Measurements from ENCODE around the gene ERN2.

GRCh38 chr16:23700509-23700908 lies 12.5 kb downstream of the ERN2 start:
- TF ChIP-seq USF2 (IDR thresholded peaks at IDR 0.05; ENCODE audit: low read depth, low read length) (no peak), POLR2A (IDR thresholded peaks at IDR 0.05; ENCODE audit: low read depth, low read length) (no peak), CTCF (conservative IDR thresholded peaks at IDR 0.05; ENCODE audit: low read depth, low read length) (no peak), BHLHE40 (IDR thresholded peaks at IDR 0.05; ENCODE audit: low read depth, low read length) (no peak), RFX5 (IDR thresholded peaks at IDR 0.05; ENCODE audit: low read depth, low read length) (no peak), NFE2L2 (IDR thresholded peaks at IDR 0.05; ENCODE audit: low read depth, low read length) (no peak), MAFK (IDR thresholded peaks at IDR 0.05; ENCODE audit: low read depth, low read length) (no peak)
